ENCODE measurements around the gene ALPK3. TPM values are rescaled to one million over a fixed set of nuclear protein-coding genes. Genes with fewer than 3 reads are reported as not detected.
A peak's percentile ranks its signal among the peaks of the same experiment; 100 is the strongest.

The ALPK3 gene
- total RNA-seq, 4 donors from 2014 or later, result 131 to 406 (median 305) TPM

DNA sequence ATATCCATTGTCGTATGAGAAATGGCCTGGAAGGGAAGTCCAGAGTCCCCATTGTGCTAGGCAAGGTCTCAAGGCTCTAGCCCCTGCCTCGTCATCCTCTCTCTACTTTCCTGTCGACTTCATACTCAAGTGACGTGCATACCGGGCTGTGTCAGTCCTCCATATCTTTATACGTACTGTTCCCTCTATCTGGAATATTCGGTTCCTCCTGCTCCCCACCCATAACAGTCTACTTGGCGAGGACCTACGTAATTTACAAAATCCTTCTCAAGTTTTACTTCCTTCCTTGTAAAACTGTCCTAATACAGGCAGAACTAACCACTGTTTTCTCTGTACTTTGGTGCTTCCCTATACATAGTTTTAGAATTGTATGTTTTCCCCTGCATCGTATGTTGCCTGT is 2.2 kb upstream of the ALPK3 start:
- in situ Hi-C loops (cut with MboI; ENCODE audit: low sequenced_read_pairs in 4 of 4) (loop anchor here in 1 of 4 donors (10.0 kb wide), 1 partner anchor 60 kb away; no protein-coding TSS in a partner anchor), intact Hi-C loops (cut with DNase I; ENCODE audit: low total_unique reads) (loop anchor here (10.0 kb wide), 1 partner anchor 220 kb away; no protein-coding TSS in a partner anchor)
- DNase-seq (no peak), ATAC-seq (no peak)
- TF ChIP-seq, protein P1, sequence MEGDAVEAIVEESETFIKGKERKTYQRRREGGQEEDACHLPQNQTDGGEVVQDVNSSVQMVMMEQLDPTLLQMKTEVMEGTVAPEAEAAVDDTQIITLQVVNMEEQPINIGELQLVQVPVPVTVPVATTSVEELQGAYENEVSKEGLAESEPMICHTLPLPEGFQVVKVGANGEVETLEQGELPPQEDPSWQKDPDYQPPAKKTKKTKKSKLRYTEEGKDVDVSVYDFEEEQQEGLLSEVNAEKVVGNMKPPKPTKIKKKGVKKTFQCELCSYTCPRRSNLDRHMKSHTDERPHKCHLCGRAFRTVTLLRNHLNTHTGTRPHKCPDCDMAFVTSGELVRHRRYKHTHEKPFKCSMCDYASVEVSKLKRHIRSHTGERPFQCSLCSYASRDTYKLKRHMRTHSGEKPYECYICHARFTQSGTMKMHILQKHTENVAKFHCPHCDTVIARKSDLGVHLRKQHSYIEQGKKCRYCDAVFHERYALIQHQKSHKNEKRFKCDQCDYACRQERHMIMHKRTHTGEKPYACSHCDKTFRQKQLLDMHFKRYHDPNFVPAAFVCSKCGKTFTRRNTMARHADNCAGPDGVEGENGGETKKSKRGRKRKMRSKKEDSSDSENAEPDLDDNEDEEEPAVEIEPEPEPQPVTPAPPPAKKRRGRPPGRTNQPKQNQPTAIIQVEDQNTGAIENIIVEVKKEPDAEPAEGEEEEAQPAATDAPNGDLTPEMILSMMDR (IDR thresholded peaks at IDR 0.05 in 4 of 5, conservative IDR thresholded peaks at IDR 0.05 in 1 of 5), result no peak
- peak overlapping the region in 1 of 4 donors; percentile 98 for H3K27ac ChIP-seq
- no peaks in the 10 kb centered on the region for H3K36me3 ChIP-seq
- H3K4me1 ChIP-seq, result peaks cover 14 to 34% of the 10 kb centered on the region in 2 donors
- no peak overlapping the region for H3K4me3 ChIP-seq
- H3K27me3 ChIP-seq, result no peaks in the 10 kb centered on the region
- no peaks in the 10 kb centered on the region for H3K9me3 ChIP-seq

DNA sequence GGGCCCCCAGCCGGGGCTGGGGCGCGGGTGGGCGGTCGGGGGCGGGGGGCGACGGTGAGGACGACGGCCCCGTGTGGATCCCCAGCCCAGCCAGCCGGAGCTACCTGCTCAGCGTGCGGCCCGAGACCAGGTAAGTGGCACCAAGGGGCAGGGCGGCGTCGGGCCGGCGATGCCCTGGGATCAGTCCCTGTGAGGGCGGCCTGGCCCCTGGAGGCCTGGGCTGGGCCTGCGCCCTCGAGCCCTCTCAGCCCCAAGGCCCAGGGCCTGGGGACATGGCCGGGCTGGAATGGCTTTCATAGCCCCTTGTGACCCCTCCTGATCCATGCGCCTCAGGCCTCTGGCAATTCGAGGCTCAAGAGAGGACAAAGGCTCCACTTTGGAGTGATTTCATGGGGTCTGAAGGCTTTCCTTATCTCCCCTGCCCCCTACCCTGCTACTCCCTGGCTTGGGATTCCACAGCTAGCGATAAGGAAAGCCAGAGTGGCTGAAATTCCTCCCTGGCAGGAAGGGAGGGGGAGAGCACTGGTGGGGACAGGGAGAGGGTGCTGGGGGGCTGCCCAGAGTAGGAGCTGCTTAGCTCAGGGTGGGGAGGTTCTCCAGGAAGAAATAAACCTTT is 418 bp downstream of the ALPK3 start:
- ATAC-seq (peak; percentile 4 to 11), DNase-seq (no peak)
- in situ Hi-C loops (cut with MboI; ENCODE audit: low sequenced_read_pairs in 4 of 4), result loop anchor here in 1 of 4 donors (10.0 kb wide), 1 partner anchor 63 kb away; no protein-coding TSS in a partner anchor
- peaks cover 37 to 54% of the 10 kb centered on the region in 2 donors for H3K4me1 ChIP-seq
- peak; percentile 82 to 95 for TF ChIP-seq POLR2A (IDR thresholded peaks at IDR 0.05)
- TF ChIP-seq, protein P1 (IDR thresholded peaks at IDR 0.05 in 4 of 5, conservative IDR thresholded peaks at IDR 0.05 in 1 of 5), result no peak
- peaks cover 0 to 12% of the 10 kb centered on the region in 2 donors for H3K36me3 ChIP-seq
- intact Hi-C loops (cut with DNase I; ENCODE audit: low total_unique reads), result loop anchor here (1.0 to 10.0 kb wide), 4 partner anchors 33 to 223 kb away; partner anchors contain the start of gene SEC11A
- H3K4me3 ChIP-seq, result peak overlapping the region; percentile 71 to 97 (median 82)
- no peaks in the 10 kb centered on the region for H3K9me3 ChIP-seq
- H3K27me3 ChIP-seq, result no peaks in the 10 kb centered on the region
- peak overlapping the region; percentile 94 to 99 (median 96) for H3K27ac ChIP-seq

DNA sequence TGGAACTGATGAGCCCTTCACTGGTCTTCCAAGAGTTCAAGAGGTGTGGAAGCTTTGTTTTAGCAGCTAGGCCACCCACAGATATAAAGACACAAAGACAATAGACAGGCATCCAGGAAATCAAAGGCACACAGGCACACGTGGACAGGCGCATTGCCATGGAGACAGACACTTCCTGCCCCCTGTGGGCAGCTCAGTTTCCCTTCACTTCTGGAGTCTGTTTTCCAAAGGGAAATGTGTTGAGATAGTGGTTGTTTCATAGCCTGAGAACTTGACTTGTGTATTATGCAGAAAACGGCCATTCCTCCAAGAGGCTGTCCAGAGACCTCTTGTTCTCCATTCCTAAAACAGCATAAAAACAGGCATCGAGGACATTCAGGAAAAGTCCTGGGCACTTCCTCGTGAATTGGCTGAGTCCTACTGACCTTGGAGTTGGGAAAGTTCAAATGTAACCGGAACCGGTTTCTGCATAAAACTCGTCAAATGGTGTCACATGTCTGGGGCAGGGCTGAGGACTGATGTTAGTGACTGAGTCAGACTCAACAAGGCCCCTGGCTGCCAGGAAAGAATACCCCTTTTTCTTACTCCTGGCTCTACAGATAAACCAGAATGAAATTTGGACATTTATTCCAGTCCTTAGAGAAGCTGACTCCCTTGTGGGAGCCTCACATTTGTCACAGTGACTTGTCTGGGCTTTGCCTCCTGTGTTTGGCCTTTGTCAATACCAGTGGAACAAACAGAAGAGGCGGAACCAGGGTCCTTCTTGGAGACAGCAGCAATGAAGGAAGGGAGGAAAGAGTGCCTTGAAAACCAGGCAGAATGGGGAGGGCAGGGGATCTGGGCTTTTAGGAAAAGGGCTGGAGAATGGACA is 1.3 kb downstream of the ALPK3 start:
- peak; percentile 82 to 90 for TF ChIP-seq POLR2A (IDR thresholded peaks at IDR 0.05)
- TF ChIP-seq, protein P1 (IDR thresholded peaks at IDR 0.05 in 4 of 5, conservative IDR thresholded peaks at IDR 0.05 in 1 of 5), result peak in 2 of 5 experiments; percentile 19 to 20
- DNase-seq (peak; percentile 88 to 89), ATAC-seq (peak; percentile 75 to 79)
- H3K27ac ChIP-seq, result peak overlapping the region; percentile 94 to 99 (median 96)
- in situ Hi-C loops (cut with MboI; ENCODE audit: low sequenced_read_pairs in 4 of 4), result loop anchor here in 1 of 4 donors (10.0 kb wide), 1 partner anchor 64 kb away; no protein-coding TSS in a partner anchor
- peaks cover 46 to 64% of the 10 kb centered on the region in 2 donors for H3K4me1 ChIP-seq
- H3K4me3 ChIP-seq, result peak overlapping the region; percentile 71 to 97 (median 82)
- H3K36me3 ChIP-seq, result peaks cover 0 to 12% of the 10 kb centered on the region in 2 donors
- intact Hi-C loops (cut with DNase I; ENCODE audit: low total_unique reads), result loop anchor here (10.0 kb wide), 1 partner anchor 224 kb away; no protein-coding TSS in a partner anchor
- no peaks in the 10 kb centered on the region for H3K27me3 ChIP-seq
- H3K9me3 ChIP-seq, result no peaks in the 10 kb centered on the region

DNA sequence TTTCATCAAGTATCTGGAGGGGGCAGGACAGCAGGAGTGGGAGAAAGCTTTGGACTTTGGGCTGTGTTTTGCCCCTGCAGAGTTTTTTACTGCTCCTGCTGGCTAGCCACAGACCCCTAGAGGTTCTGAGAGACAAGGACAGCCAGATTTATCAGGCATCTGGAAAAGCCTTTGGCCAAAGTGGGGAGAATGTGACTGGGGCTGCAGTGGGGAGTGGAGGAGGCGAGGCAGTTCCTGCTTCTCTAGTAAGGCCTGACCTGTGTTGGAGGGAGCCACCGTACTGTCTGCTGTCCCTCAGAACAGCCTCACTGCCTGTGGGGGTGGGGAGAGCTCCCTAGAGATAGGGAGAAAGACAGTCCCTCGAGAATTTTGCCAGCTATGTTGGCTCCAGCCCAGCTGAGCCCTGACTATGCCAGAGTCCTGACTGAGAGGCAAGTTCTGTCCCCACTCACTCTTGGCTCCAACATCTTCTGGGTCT is 2.2 kb downstream of the ALPK3 start:
- peak; percentile 4 to 7 for ATAC-seq

More for the DNA sequence above, 2.2 kb downstream of the ALPK3 start:
- H3K27ac ChIP-seq, result peak overlapping the region; percentile 94 to 99 (median 96)
- H3K4me1 ChIP-seq, result peaks cover 54 to 72% of the 10 kb centered on the region in 2 donors
- TF ChIP-seq, protein P1 (IDR thresholded peaks at IDR 0.05 in 4 of 5, conservative IDR thresholded peaks at IDR 0.05 in 1 of 5), result peak in 1 of 5 experiments; percentile 15
- TF ChIP-seq POLR2A (IDR thresholded peaks at IDR 0.05), result peak in 1 of 2 donors; percentile 57
- peak overlapping the region; percentile 71 to 97 (median 82) for H3K4me3 ChIP-seq
- H3K9me3 ChIP-seq, result no peaks in the 10 kb centered on the region
- peaks cover 0 to 12% of the 10 kb centered on the region in 2 donors for H3K36me3 ChIP-seq
- DNase-seq, result peak in 1 of 2 donors; percentile 75
- H3K27me3 ChIP-seq, result no peaks in the 10 kb centered on the region
- in situ Hi-C loops (cut with MboI; ENCODE audit: low sequenced_read_pairs in 4 of 4) (loop anchor here in 1 of 4 donors (10.0 kb wide), 1 partner anchor 65 kb away; no protein-coding TSS in a partner anchor), intact Hi-C loops (cut with DNase I; ENCODE audit: low total_unique reads) (loop anchor here (10.0 kb wide), 1 partner anchor 225 kb away; no protein-coding TSS in a partner anchor)
